Activated CD8-positive, alpha-beta memory T cell treated with anti-CD3 and anti-CD28 coated beads for 1 hour (primary cell): ENCODE results near the gene KDF1.
"Not testable (repeated sequence)": the region's sequence is repeated elsewhere in the genome, so short reads cannot be mapped to it uniquely, and the experiment has no call there.

Experiments used
- DNase-seq, 2 donors: peaks; one replicate each; pipeline ENCODE4 v3.0.0-alpha.2; 2020; ENCODE audit warnings: low read depth in 1 of 2; ENCODE audit errors: extremely low read depth in 1 of 2

The KDF1 gene

GRCh38 chr1:26994787-26995517, 34.7 kb upstream of the KDF1 start:
- DNase-seq, result no peak

GRCh38 chr1:26994020-26994786, 33.9 kb upstream of the KDF1 start:
- DNase-seq, result no peak

- DNase-seq, result peak; percentile 26 to 47
Measured at GRCh38 chr1:26993237-26994019, 33.2 kb upstream of the KDF1 start, which contains the start of gene TRNP1. TSS of gene TRNP1 (plus strand) at chr1:26993692. CDS start at chr1:26993787, 95 bp downstream.

- DNase-seq, result no peak
Measured at GRCh38 chr1:26991310-26992116, 31.2 kb upstream of the KDF1 start.

- DNase-seq, result not testable (repeated sequence)
Measured at GRCh38 chr1:26989403-26990109, 29.3 kb upstream of the KDF1 start.

- no peak for DNase-seq
Measured at GRCh38 chr1:26986658-26987057, 26.4 kb upstream of the KDF1 start.

GRCh38 chr1:26984291-26984690, 24.0 kb upstream of the KDF1 start:
- DNase-seq, result no peak

- DNase-seq, result no peak
Measured at GRCh38 chr1:26983863-26984262, 23.6 kb upstream of the KDF1 start.

- DNase-seq, result no peak
Measured at GRCh38 chr1:26981146-26981846, 21.0 kb upstream of the KDF1 start.

GRCh38 chr1:26978901-26979300, 18.6 kb upstream of the KDF1 start:
- no peak for DNase-seq

GRCh38 chr1:26976621-26977510, 16.6 kb upstream of the KDF1 start:
- DNase-seq, result no peak

- no peak for DNase-seq
Measured at GRCh38 chr1:26972821-26973220, 12.6 kb upstream of the KDF1 start.

- DNase-seq, result no peak
Measured at GRCh38 chr1:26972390-26972789, 12.1 kb upstream of the KDF1 start.

GRCh38 chr1:26971590-26971989, 11.3 kb upstream of the KDF1 start:
- no peak for DNase-seq

GRCh38 chr1:26970810-26971209, 10.5 kb upstream of the KDF1 start:
- DNase-seq, result no peak

GRCh38 chr1:26965628-26966027, 5.4 kb upstream of the KDF1 start:
- no peak for DNase-seq

- no peak for DNase-seq
Measured at GRCh38 chr1:26965213-26965612, 4.9 kb upstream of the KDF1 start.

- DNase-seq, result no peak
Measured at GRCh38 chr1:26961826-26962225, 1.6 kb upstream of the KDF1 start.

- DNase-seq, result no peak
Measured at GRCh38 chr1:26960625-26960966, 328 bp upstream of the KDF1 start.
